GM21825 (cell line): ENCODE results near the gene CLIP4.

Experiments
- ATAC-seq: cut with Tn5 transposase; IDR thresholded peaks from one replicate; pipeline ENCODE4 v1.9.1; 2021; ENCODE audit warnings: mild to moderate bottlenecking, moderate library complexity; ENCODE audit not compliant: unreplicated experiment

The CLIP4 gene

DNA sequence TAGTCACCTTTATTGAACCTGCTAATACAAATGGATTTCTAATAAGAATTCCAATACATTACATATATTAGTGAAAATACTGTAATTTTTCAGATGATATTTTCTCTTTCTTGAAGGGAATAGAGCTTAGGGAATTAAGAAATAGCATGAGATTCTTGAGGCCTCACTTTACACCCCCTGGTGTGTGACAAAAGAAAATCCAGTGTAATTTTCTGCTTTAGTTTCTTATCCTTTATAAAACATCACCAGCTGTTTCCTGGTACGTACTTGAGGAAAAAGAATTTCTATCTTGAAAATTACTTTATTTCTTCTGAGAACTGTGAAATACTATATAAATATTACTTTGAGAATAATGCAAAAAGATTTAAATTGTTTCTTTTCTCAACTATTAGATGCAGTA lies 71.6 kb downstream of the CLIP4 start:
- ATAC-seq = no peak

GRCh38 chr2:29187926-29188325 lies 72.7 kb downstream of the CLIP4 start:
- ATAC-seq = no peak

DNA sequence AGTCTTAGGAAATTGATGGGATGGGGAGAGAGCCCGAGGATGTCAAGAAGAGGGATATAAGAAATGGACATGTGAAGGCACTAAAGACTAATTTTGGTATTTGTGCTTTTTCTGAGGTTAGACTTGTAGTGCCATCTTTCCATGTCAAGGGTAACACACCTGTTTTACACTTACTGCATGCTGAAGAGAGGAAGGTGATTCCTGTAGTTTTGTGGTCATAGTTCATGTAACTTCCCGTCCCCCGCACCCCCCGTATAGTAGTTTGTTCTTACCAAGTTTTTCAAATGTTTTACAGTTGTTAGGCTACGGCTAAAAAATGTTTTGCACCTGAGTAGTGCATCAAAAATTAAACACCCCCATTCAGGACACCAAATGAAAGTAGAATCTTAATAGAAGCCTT lies 73.8 kb downstream of the CLIP4 start:
- no peak for ATAC-seq

- no peak for ATAC-seq
These were observed 76.6 kb downstream of the CLIP4 start for GRCh38 chr2:29191817-29192216.

DNA sequence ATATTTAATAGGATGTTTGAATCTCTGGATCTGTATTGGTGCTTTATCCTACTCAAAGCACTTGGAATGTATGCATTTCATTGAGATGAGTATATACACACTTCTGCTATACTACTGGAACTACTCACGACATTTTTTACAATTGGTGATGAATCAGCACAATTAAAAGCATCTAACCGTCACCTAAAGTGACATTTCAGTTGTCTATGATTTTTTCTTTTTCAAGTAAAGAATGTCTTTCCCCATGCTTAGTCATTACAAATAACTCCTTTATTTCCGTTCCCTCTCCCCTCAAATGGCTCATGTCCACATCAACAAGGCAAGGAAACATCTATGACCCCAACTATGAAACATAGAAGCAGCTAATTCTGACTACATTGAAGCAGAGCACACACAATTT lies 77.3 kb downstream of the CLIP4 start:
- no peak for ATAC-seq

DNA sequence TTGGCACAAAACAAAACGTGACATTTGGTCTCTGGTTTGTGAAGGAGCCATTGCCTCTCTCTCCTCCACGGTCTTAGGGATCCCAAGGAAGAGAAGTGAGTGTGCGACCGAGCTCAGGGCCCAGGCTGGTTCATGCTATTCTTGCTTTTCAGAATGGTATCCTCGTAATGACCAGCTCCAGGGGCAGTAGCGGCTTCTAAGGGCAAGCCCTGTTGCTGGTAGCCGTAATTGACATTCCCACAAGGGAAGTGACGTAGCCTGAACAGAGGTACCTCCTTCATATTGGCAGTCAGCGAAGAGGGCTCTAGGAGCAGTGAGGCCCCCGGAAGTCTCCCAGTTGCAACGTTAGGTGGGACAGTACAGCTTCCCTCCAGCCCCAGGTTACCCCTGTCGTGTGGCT lies 77.9 kb downstream of the CLIP4 start:
- ATAC-seq = no peak

GRCh38 chr2:29193681-29194080 lies 78.5 kb downstream of the CLIP4 start:
- ATAC-seq = no peak

DNA sequence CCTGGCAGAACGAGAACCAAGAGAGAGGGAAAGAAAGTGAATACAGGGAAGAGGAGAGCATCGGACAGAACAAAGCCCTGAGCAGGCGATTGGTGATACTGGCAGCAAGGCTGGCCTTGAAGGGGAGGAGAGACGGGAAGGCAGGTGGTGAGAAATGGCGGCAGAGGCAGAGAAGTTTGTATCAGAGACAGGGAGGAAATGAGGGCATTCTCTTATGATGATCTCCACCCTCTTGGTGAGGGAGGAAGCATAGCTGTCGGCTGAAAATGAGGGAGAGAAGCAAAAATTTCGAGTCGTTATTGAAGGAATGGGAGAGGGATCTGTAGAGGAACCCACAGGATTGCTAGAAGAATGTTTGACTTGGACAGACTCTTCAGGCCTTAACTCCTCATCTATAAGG lies 80.6 kb downstream of the CLIP4 start:
- ATAC-seq = no peak

GRCh38 chr2:29196792-29197788 lies 81.9 kb downstream of the CLIP4 start:
- ATAC-seq = no peak

DNA sequence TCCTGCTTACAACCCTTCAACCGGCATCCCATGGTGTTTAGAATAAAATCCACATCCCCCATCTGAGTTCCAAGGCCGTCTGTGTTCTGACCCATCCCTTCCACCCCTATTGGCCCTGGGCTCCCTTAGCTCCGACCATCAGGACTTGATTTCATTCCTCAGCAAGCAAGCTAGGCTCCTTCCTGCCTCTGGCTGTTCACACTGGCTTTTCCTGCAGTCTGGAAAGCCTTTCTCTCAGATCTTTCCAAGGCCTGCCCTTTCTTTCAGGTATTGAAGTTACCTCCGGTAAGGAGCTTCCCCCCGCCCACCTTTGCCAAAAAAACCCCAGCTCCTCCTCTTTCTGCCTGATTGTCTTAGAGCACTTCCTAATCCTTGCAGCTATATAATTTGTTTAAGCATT lies 86.8 kb downstream of the CLIP4 start:
- no peak for ATAC-seq

DNA sequence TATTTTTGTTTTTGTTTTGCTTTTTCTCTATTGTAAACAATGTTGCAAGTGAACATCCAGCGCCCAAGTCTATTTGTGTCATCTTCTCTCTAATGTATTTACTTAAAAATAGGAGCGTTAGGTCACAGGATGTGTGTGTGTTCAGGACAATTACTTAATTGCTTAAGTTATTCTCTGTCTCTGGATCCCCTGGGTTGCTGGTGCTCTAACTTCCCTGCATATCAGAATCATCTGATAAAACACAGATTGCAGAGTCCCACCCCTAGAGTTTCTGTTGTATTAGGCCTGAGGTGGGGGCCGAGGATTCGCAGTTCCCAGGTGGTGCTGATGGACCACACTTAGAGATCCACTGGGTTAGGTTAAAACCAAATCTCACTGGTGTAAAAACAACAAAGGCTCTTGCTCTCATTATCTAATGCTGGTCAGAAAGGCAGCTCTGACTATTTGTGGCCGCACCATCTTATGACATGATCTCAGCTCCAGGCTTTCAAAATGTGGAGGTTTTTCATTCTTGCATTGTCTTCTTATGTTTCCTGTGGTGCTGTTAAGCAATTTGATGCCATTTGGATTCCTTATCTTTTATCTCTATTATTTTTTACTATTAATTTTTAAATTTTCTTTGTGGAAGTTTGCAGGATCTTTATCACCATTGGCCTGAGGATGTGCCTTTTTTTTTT lies 87.7 kb downstream of the CLIP4 start:
- no peak for ATAC-seq

DNA sequence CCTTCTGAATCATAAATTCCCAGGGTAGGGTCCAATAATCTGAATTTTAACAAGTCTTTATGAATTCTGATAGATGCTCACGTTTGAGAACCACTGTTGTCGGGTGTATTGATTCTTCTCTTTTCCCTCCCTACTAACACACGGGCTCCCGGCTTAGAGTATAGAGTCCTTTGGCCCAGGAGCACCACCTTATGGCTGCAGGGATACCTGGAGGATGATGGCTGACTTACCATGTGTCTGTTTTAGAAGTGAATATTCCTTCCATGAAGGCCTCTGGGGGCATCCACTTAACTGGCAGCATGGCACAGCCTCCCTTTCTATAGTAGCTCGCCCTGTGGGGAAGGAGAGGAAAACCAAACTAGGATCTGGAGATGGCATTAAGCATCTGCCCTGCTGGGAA lies 91.7 kb downstream of the CLIP4 start:
- no peak for ATAC-seq

GRCh38 chr2:29207352-29208148 lies 92.3 kb downstream of the CLIP4 start:
- no peak for ATAC-seq

- ATAC-seq = no peak
These were observed 94.3 kb downstream of the CLIP4 start for GRCh38 chr2:29209551-29209950.

- no peak for ATAC-seq
These were observed 96.8 kb downstream of the CLIP4 start for GRCh38 chr2:29212009-29212408.

- no peak for ATAC-seq
These were observed 98.7 kb downstream of the CLIP4 start for GRCh38 chr2:29213888-29214291.

GRCh38 chr2:29215073-29215472 lies 99.9 kb downstream of the CLIP4 start:
- no peak for ATAC-seq

- no peak for ATAC-seq
These were observed 100.8 kb downstream of the CLIP4 start for GRCh38 chr2:29215739-29216608.

GRCh38 chr2:29216609-29216909 lies 101.3 kb downstream of the CLIP4 start:
- ATAC-seq = no peak

DNA sequence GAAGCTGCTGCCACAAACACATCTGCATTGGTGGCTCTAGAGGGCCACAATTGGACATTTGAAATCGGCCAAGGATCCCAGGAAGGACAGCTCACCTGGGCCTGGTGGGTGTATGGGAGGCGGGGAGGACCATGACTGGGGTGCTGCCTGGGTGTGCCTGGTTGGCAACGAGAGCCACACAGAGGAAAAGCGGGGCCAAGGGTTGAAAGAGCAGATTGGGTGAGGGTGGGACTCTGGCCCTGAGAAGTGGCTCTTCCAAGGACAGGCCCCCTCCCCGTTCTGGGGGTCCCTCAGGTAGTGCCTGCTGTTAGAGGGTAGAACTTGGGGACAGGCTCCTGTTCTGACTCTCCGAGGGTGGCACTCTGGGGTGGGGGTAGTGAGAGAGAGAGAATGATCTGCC lies 102.9 kb downstream of the CLIP4 start:
- no peak for ATAC-seq
